ENCODE data around the gene POLN.
"Not testable (repeated sequence)": the region's sequence is repeated elsewhere in the genome, so short reads cannot be mapped to it uniquely, and the experiment has no call there.

POLN gene

DNA sequence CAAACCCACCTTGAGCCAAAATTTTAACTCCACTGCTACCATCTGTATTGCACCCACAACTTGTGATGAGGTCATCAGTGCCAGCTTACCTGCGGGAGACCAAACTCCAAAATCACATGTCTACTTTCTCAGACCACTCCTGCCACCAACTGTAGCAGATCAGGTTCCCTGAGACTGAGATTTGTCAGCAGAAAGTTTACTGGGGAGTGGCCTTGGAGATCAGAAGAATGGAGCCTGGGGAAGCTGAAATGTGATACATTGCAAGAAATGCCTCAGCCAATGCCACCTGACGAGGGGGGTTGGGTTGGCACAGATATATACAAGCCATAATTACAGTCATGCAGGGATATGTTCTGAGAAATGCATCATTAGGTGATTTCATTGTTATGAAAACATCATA, 19.1 kb downstream of the POLN start:
- ATAC-seq: no peak
- TF ChIP-seq OSR1 (CRISPR knock-in tag; IDR thresholded peaks at IDR 0.05) (no peak), ARNTL (CRISPR knock-in tag; IDR thresholded peaks at IDR 0.05; ENCODE audit: borderline replicate concordance, low read depth) (no peak)

DNA sequence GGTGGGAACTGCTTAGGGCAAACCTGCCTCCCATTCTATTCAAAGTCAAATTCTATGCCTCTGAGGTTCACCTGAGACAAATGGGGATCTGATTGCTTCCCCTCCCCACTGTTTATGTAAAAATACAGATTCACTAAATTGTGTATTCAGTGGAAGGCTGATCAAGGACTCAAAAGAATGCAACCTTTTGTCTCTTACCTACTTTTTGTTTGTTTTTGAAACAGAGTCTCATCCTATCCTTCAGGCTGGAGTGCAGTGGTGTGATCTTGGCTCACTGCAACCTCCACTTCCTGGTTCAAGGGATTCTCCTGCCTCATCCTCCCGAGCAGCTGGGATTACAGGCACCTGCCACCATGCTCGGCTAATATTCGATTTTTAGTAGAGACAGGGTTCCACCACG, 20.5 kb downstream of the POLN start:
- not testable (repeated sequence) for ATAC-seq

DNA sequence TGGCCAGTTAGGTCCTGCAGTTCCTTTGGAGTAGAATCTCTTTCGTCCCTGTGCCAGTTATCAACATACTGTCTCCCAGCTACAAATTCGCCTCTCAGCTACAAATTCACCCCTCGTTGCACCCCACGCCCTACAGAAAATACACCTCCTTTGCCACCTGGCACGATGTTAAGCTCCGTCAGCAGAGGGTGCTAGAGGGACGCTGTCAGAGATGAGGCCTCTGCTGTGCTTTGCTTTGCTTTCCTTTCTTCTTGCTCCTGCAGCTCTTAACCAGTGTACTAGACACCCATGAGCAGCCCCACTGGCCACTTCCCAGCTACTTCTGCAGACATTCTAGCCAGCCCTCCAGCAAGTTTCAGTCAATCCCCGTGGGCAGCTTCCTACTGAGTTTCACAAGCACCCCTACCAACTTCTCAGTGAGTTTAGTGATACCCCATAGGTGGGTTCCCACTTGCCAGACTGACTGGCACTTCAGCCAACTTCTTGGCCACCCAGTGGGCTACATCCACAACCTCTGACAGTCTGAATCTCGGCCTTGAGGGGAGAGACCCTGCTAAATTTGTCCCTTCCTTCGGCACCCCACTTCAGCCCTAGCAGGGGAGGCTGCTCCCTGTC, 21.8 kb downstream of the POLN start:
- peak; percentile 97 for ATAC-seq
- no peak for TF ChIP-seq ZNF8 (CRISPR knock-in tag; IDR thresholded peaks at IDR 0.05)
- TF ChIP-seq ZFP3 (CRISPR knock-in tag; IDR thresholded peaks at IDR 0.05): no peak
- no peak for TF ChIP-seq ZFP30 (CRISPR knock-in tag; IDR thresholded peaks at IDR 0.05)
- no peak for TF ChIP-seq CSDC2 (CRISPR knock-in tag; IDR thresholded peaks at IDR 0.05)
- no peak for TF ChIP-seq TCF4 (CRISPR knock-in tag; IDR thresholded peaks at IDR 0.05; ENCODE audit: borderline replicate concordance)
- TF ChIP-seq, protein P1, sequence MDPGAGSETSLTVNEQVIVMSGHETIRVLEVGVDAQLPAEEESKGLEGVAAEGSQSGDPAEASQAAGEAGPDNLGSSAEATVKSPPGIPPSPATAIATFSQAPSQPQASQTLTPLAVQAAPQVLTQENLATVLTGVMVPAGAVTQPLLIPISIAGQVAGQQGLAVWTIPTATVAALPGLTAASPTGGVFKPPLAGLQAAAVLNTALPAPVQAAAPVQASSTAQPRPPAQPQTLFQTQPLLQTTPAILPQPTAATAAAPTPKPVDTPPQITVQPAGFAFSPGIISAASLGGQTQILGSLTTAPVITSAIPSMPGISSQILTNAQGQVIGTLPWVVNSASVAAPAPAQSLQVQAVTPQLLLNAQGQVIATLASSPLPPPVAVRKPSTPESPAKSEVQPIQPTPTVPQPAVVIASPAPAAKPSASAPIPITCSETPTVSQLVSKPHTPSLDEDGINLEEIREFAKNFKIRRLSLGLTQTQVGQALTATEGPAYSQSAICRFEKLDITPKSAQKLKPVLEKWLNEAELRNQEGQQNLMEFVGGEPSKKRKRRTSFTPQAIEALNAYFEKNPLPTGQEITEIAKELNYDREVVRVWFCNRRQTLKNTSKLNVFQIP (CRISPR knock-in tag; IDR thresholded peaks at IDR 0.05; ENCODE audit: borderline replicate concordance, low read depth): no peak
- TF ChIP-seq BACH2 (CRISPR knock-in tag; IDR thresholded peaks at IDR 0.05; ENCODE audit: borderline replicate concordance): no peak
- TF ChIP-seq ARNTL (CRISPR knock-in tag; IDR thresholded peaks at IDR 0.05; ENCODE audit: borderline replicate concordance, low read depth): no peak
- TF ChIP-seq OSR1 (CRISPR knock-in tag; IDR thresholded peaks at IDR 0.05): no peak
- TF ChIP-seq, protein P2, sequence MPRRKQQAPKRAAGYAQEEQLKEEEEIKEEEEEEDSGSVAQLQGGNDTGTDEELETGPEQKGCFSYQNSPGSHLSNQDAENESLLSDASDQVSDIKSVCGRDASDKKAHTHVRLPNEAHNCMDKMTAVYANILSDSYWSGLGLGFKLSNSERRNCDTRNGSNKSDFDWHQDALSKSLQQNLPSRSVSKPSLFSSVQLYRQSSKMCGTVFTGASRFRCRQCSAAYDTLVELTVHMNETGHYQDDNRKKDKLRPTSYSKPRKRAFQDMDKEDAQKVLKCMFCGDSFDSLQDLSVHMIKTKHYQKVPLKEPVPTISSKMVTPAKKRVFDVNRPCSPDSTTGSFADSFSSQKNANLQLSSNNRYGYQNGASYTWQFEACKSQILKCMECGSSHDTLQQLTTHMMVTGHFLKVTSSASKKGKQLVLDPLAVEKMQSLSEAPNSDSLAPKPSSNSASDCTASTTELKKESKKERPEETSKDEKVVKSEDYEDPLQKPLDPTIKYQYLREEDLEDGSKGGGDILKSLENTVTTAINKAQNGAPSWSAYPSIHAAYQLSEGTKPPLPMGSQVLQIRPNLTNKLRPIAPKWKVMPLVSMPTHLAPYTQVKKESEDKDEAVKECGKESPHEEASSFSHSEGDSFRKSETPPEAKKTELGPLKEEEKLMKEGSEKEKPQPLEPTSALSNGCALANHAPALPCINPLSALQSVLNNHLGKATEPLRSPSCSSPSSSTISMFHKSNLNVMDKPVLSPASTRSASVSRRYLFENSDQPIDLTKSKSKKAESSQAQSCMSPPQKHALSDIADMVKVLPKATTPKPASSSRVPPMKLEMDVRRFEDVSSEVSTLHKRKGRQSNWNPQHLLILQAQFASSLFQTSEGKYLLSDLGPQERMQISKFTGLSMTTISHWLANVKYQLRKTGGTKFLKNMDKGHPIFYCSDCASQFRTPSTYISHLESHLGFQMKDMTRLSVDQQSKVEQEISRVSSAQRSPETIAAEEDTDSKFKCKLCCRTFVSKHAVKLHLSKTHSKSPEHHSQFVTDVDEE (CRISPR knock-in tag; IDR thresholded peaks at IDR 0.05): no peak
- no peak for TF ChIP-seq ZC3H10 (CRISPR knock-in tag; IDR thresholded peaks at IDR 0.05)

DNA sequence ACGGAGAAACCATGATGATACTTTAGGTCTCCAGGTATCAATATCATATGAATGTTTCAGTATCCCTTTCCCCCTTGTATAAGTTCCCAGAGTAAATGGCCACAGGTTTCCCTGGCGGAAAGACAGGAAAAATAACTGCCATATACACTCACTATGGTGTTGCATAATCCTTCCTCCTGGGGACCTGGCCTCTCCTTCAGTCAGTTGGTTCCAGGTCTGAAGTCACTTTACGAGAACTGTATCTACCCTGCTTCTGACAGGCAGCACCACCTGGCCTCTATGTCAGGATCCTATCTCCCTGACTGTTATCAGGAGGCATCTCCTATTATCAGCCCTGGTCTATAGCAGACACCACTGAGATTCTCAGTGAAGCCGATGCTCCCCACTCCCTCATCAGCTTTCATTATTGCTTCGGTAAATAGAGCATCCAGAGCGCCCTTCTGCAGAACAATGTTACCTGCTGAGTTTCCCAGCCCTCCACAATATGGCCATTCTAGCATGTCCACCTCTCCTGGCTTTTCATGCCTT, 22.6 kb downstream of the POLN start:
- no peak for ATAC-seq

DNA sequence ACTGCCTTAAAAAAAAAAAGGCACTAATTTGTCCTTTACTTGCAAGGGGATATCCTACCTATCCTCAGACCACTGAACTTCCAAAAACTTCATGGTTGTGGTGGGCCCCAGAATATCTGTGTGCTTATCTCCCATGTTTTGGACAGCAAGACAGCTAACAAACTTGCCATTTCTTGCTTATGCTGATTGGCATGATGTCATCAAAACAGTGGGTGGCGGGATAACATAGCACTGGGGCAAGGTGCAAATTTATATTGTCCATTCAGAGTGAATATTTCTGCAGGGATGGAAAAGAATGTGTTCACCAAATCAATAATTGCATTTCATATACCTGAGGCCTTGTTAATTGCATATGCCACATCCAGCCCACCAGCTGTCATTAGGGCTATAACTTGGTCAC, 23.5 kb downstream of the POLN start:
- TF ChIP-seq CSDC2 (CRISPR knock-in tag; IDR thresholded peaks at IDR 0.05) (no peak), GLIS3 (CRISPR knock-in tag; IDR thresholded peaks at IDR 0.05) (no peak), ZNF70 (CRISPR knock-in tag; IDR thresholded peaks at IDR 0.05) (no peak), ARNTL (CRISPR knock-in tag; IDR thresholded peaks at IDR 0.05; ENCODE audit: borderline replicate concordance, low read depth) (no peak), PPARA (CRISPR knock-in tag; IDR thresholded peaks at IDR 0.05; ENCODE audit: borderline replicate concordance) (no peak), TOX (CRISPR knock-in tag; IDR thresholded peaks at IDR 0.05; ENCODE audit: borderline replicate concordance) (no peak)
- TF ChIP-seq, protein P3, sequence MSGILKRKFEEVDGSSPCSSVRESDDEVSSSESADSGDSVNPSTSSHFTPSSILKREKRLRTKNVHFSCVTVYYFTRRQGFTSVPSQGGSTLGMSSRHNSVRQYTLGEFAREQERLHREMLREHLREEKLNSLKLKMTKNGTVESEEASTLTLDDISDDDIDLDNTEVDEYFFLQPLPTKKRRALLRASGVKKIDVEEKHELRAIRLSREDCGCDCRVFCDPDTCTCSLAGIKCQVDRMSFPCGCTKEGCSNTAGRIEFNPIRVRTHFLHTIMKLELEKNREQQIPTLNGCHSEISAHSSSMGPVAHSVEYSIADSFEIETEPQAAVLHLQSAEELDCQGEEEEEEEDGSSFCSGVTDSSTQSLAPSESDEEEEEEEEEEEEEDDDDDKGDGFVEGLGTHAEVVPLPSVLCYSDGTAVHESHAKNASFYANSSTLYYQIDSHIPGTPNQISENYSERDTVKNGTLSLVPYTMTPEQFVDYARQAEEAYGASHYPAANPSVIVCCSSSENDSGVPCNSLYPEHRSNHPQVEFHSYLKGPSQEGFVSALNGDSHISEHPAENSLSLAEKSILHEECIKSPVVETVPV (CRISPR knock-in tag; IDR thresholded peaks at IDR 0.05): no peak
- ATAC-seq: no peak

More for the DNA sequence above, 22.6 kb downstream of the POLN start:
- no peak for TF ChIP-seq CSDC2 (CRISPR knock-in tag; IDR thresholded peaks at IDR 0.05)
- TF ChIP-seq ARNTL (CRISPR knock-in tag; IDR thresholded peaks at IDR 0.05; ENCODE audit: borderline replicate concordance, low read depth): no peak
- TF ChIP-seq ZFP3 (CRISPR knock-in tag; IDR thresholded peaks at IDR 0.05): no peak
- no peak for TF ChIP-seq ZNF8 (CRISPR knock-in tag; IDR thresholded peaks at IDR 0.05)
- no peak for TF ChIP-seq OSR1 (CRISPR knock-in tag; IDR thresholded peaks at IDR 0.05)

DNA sequence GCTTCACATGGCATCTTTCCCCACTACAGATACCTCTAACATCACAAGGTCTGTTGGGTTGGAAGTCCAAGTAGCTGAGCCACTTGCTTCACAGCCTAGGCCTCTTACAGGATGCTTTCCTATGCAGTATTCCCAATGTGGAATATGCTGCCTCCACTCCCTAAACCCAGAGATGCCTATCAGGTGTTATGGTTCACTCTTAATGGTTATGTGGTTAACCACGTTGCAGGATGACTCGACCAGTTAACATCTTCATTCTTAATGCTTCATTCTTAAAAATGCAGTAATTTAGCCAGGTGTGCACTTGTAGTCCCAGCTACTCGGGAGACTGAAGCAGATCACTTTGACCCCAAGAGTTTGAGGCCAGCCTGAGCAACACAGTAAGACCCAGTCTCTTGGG, 24.2 kb downstream of the POLN start:
- no peak for ATAC-seq
- TF ChIP-seq ZFP3 (CRISPR knock-in tag; IDR thresholded peaks at IDR 0.05): no peak
- TF ChIP-seq, protein P4, sequence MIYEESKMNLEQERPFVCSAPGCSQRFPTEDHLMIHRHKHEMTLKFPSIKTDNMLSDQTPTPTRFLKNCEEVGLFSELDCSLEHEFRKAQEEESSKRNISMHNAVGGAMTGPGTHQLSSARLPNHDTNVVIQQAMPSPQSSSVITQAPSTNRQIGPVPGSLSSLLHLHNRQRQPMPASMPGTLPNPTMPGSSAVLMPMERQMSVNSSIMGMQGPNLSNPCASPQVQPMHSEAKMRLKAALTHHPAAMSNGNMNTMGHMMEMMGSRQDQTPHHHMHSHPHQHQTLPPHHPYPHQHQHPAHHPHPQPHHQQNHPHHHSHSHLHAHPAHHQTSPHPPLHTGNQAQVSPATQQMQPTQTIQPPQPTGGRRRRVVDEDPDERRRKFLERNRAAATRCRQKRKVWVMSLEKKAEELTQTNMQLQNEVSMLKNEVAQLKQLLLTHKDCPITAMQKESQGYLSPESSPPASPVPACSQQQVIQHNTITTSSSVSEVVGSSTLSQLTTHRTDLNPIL (CRISPR knock-in tag; IDR thresholded peaks at IDR 0.05; ENCODE audit: low read depth): no peak
- no peak for TF ChIP-seq OSR1 (CRISPR knock-in tag; IDR thresholded peaks at IDR 0.05)
- TF ChIP-seq TOX (CRISPR knock-in tag; IDR thresholded peaks at IDR 0.05; ENCODE audit: borderline replicate concordance): no peak
- no peak for TF ChIP-seq PPARA (CRISPR knock-in tag; IDR thresholded peaks at IDR 0.05; ENCODE audit: borderline replicate concordance)
- TF ChIP-seq ARNTL (CRISPR knock-in tag; IDR thresholded peaks at IDR 0.05; ENCODE audit: borderline replicate concordance, low read depth): no peak
- TF ChIP-seq, protein P1 (CRISPR knock-in tag; IDR thresholded peaks at IDR 0.05; ENCODE audit: borderline replicate concordance, low read depth): no peak
- TF ChIP-seq, protein P5, sequence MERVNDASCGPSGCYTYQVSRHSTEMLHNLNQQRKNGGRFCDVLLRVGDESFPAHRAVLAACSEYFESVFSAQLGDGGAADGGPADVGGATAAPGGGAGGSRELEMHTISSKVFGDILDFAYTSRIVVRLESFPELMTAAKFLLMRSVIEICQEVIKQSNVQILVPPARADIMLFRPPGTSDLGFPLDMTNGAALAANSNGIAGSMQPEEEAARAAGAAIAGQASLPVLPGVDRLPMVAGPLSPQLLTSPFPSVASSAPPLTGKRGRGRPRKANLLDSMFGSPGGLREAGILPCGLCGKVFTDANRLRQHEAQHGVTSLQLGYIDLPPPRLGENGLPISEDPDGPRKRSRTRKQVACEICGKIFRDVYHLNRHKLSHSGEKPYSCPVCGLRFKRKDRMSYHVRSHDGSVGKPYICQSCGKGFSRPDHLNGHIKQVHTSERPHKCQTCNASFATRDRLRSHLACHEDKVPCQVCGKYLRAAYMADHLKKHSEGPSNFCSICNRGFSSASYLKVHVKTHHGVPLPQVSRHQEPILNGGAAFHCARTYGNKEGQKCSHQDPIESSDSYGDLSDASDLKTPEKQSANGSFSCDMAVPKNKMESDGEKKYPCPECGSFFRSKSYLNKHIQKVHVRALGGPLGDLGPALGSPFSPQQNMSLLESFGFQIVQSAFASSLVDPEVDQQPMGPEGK (CRISPR knock-in tag; IDR thresholded peaks at IDR 0.05; ENCODE audit: borderline replicate concordance): no peak
- no peak for TF ChIP-seq ZNF70 (CRISPR knock-in tag; IDR thresholded peaks at IDR 0.05)
- no peak for TF ChIP-seq RARB (CRISPR knock-in tag; IDR thresholded peaks at IDR 0.05)
- TF ChIP-seq GLIS3 (CRISPR knock-in tag; IDR thresholded peaks at IDR 0.05): no peak
- TF ChIP-seq ZNF565 (CRISPR knock-in tag; conservative IDR thresholded peaks at IDR 0.05; ENCODE audit: low read depth): no peak

All from SK-N-SH treated with all-trans-retinoic acid at 6 μM for 48 hours (cell line).